Measurements from ENCODE around the gene ASAH2. TPM values are rescaled to one million over a fixed set of nuclear protein-coding genes. Genes with fewer than 3 reads are reported as not detected.
"Not testable (repeated sequence)": the region's sequence is repeated elsewhere in the genome, so short reads cannot be mapped to it uniquely, and the experiment has no call there.

The ASAH2 gene
- total and polyA plus RNA-seq, 2 of the 8 experiments (the other 6 are each of a cell fraction or from before 2014, with no cell fraction given): 1.2 to 3.1 TPM

GRCh38 chr10:50267877-50268276, 16.6 kb upstream of the ASAH2 start:
- H2BK20ac ChIP-seq (ENCODE audit: low read length); H3K56ac ChIP-seq (replicated peaks; ENCODE audit: insufficient read length, low read depth, low read length); H2AK5ac ChIP-seq (ENCODE audit: low read depth, low read length); H2BK15ac ChIP-seq (ENCODE audit: low read length); H4K8ac ChIP-seq (ENCODE audit: extremely low read depth, insufficient read depth, low read length); CTCF ChIA-PET (ENCODE audit: partially characterized antibody); FAIRE-seq; POLR2A ChIA-PET (ENCODE audit: partially characterized antibody); H3K79me2 ChIP-seq (ENCODE audit: control insufficient read depth in 1 of 2, insufficient read depth in 2 of 2, low read length in 2 of 2); H4K20me1 ChIP-seq (replicated peaks in 1 of 2; ENCODE audit: control insufficient read depth in 1 of 2, insufficient read depth in 2 of 2, low read length in 2 of 2); H2AFZ ChIP-seq (ENCODE audit: low read length); H3K4me3 ChIP-seq (ENCODE audit: extremely low read depth in 1 of 4, insufficient read depth in 2 of 4, low read depth in 3 of 4, low read length in 4 of 4); H2BK12ac ChIP-seq (ENCODE audit: low read depth, low read length); H3K4me2 ChIP-seq (ENCODE audit: insufficient read depth in 1 of 2, low read depth in 2 of 2, low read length in 2 of 2); H3K9ac ChIP-seq (replicated peaks in 1 of 4; ENCODE audit: extremely low read depth in 1 of 4, low read depth in 3 of 4, low read length in 3 of 4); H2BK5ac ChIP-seq (ENCODE audit: low read depth, low read length); H3K79me1 ChIP-seq (ENCODE audit: low read depth, low read length); H3K27ac ChIP-seq (ENCODE audit: low read depth, low read length); H3K4ac ChIP-seq (replicated peaks; ENCODE audit: insufficient read length, low read depth, low read length); H3K14ac ChIP-seq (ENCODE audit: insufficient read length); H3K23ac ChIP-seq (ENCODE audit: insufficient read length); H3K18ac ChIP-seq (ENCODE audit: extremely low read depth, low read length); H3K36me3 ChIP-seq (ENCODE audit: control insufficient read depth in 2 of 4, insufficient read depth in 4 of 4, low read length in 3 of 4); H3K4me1 ChIP-seq (replicated peaks in 1 of 4; ENCODE audit: control insufficient read depth in 3 of 4, insufficient read depth in 4 of 4, low read length in 3 of 4); H3K23me2 ChIP-seq (ENCODE audit: low read depth, low read length); H3K9me3 ChIP-seq (ENCODE audit: insufficient read depth in 2 of 2, low read depth in 1 of 2, low read length in 1 of 2); H4K5ac ChIP-seq (ENCODE audit: insufficient read length, low read depth, low read length); H3K27me3 ChIP-seq (replicated peaks in 1 of 4; ENCODE audit: control insufficient read depth in 3 of 4, extremely low read depth in 1 of 4, insufficient read depth in 3 of 4, low read length in 3 of 4); H4K91ac ChIP-seq (replicated peaks; ENCODE audit: insufficient read length, low read length); DNase-seq (ENCODE audit: low read depth in 1 of 2, low spot score in 2 of 2); H2BK120ac ChIP-seq (replicated peaks; ENCODE audit: low read depth, low read length): not testable (repeated sequence)
- WGBS, 2 experiments (ENCODE audit: extremely low coverage in 1 of 2, insufficient coverage in 1 of 2, insufficient read length in 1 of 2, insufficient replicate concordance in 2 of 2, low coverage in 1 of 2, low lambda C conversion rate in 2 of 2, missing lambda C conversion rate in 1 of 2): 95% methylated on average over 2 of the region's 3 CpGs; no CpG with 5 or more reads in 1 of the 2 experiments

DNA sequence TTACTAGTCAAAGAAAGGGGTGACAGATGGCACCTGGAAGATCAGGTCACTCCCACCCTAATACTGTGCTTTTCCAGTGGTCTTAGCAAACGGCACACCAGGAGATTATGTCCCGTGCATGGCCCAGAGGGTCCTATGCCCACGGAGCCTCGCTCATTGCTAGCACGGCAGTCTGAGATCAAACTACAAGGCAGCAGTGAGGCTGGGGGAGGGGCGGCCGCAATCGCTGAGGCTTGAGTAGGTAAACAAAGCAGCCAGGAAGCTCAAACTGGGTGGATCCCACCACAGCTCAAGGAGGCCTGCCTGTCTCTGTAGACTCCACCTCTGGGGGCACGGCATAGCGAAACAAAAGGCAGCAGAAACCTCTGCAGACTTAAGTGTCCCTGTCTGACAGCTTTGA, 11.3 kb upstream of the ASAH2 start:
- not testable (repeated sequence) for FAIRE-seq; H3K27me3 ChIP-seq (replicated peaks in 1 of 4; ENCODE audit: control insufficient read depth in 3 of 4, extremely low read depth in 1 of 4, insufficient read depth in 3 of 4, low read length in 3 of 4); H2BK20ac ChIP-seq (ENCODE audit: low read length); H3K27ac ChIP-seq (ENCODE audit: low read depth, low read length); H4K91ac ChIP-seq (replicated peaks; ENCODE audit: insufficient read length, low read length); DNase-seq (ENCODE audit: low read depth in 1 of 2, low spot score in 2 of 2); H2BK15ac ChIP-seq (ENCODE audit: low read length); H3K9ac ChIP-seq (replicated peaks in 1 of 4; ENCODE audit: extremely low read depth in 1 of 4, low read depth in 3 of 4, low read length in 3 of 4); H3K36me3 ChIP-seq (ENCODE audit: control insufficient read depth in 2 of 4, insufficient read depth in 4 of 4, low read length in 3 of 4); H3K56ac ChIP-seq (replicated peaks; ENCODE audit: insufficient read length, low read depth, low read length); H3K23ac ChIP-seq (ENCODE audit: insufficient read length); H2AK5ac ChIP-seq (ENCODE audit: low read depth, low read length); H3K4me2 ChIP-seq (ENCODE audit: insufficient read depth in 1 of 2, low read depth in 2 of 2, low read length in 2 of 2); H3K4me3 ChIP-seq (ENCODE audit: extremely low read depth in 1 of 4, insufficient read depth in 2 of 4, low read depth in 3 of 4, low read length in 4 of 4); H3K79me1 ChIP-seq (ENCODE audit: low read depth, low read length); H2BK12ac ChIP-seq (ENCODE audit: low read depth, low read length); H2AFZ ChIP-seq (ENCODE audit: low read length); H3K23me2 ChIP-seq (ENCODE audit: low read depth, low read length); H3K4ac ChIP-seq (replicated peaks; ENCODE audit: insufficient read length, low read depth, low read length); H4K20me1 ChIP-seq (replicated peaks in 1 of 2; ENCODE audit: control insufficient read depth in 1 of 2, insufficient read depth in 2 of 2, low read length in 2 of 2); H4K8ac ChIP-seq (ENCODE audit: extremely low read depth, insufficient read depth, low read length); H3K14ac ChIP-seq (ENCODE audit: insufficient read length); H4K5ac ChIP-seq (ENCODE audit: insufficient read length, low read depth, low read length); H3K18ac ChIP-seq (ENCODE audit: extremely low read depth, low read length); H2BK120ac ChIP-seq (replicated peaks; ENCODE audit: low read depth, low read length); H3K9me3 ChIP-seq (ENCODE audit: insufficient read depth in 2 of 2, low read depth in 1 of 2, low read length in 1 of 2); H2BK5ac ChIP-seq (ENCODE audit: low read depth, low read length); H3K4me1 ChIP-seq (replicated peaks in 1 of 4; ENCODE audit: control insufficient read depth in 3 of 4, insufficient read depth in 4 of 4, low read length in 3 of 4); H3K79me2 ChIP-seq (ENCODE audit: control insufficient read depth in 1 of 2, insufficient read depth in 2 of 2, low read length in 2 of 2)
- POLR2A ChIA-PET (ENCODE audit: partially characterized antibody): interaction anchor here (0.6 kb wide), 1 partner anchor 686 kb away, joined by 3 read pairs; no protein-coding TSS in a partner anchor
- CTCF ChIA-PET (ENCODE audit: partially characterized antibody): interaction anchor here (1.3 to 1.6 kb wide), 2 partner anchors 13 to 15 kb away, joined by 4 to 5 read pairs; no protein-coding TSS in a partner anchor
- WGBS, 2 experiments (ENCODE audit: extremely low coverage in 1 of 2, insufficient coverage in 1 of 2, insufficient read length in 1 of 2, insufficient replicate concordance in 2 of 2, low coverage in 1 of 2, low lambda C conversion rate in 2 of 2, missing lambda C conversion rate in 1 of 2): 81% methylated on average over 10 of the region's 10 CpGs; no CpG with 5 or more reads in 1 of the 2 experiments
